HepG2 (cell line): ENCODE results near the gene EIF4A3.

Source experiments
- CHD4 ChIP-seq: fragments of 200-600 bp; sonication (generic); IDR thresholded peaks from 2 replicates; pipeline ENCODE4 v1.7.0; 2017; ENCODE audit warnings: mild to moderate bottlenecking, low read length, borderline replicate concordance
- CTCF ChIP-seq: sonication (generic); formaldehyde crosslinking; IDR thresholded peaks from 2 replicates; pipeline ENCODE4 v1.5.0; 2020; ENCODE audit warnings: mild to moderate bottlenecking, missing genetic modification reagents, moderate library complexity
- DPF2 ChIP-seq: sonication (generic); formaldehyde crosslinking; IDR thresholded peaks from 2 replicates; pipeline ENCODE4 v1.4.0; 2020; ENCODE audit warnings: mild to moderate bottlenecking, low read depth, missing genetic modification reagents, borderline replicate concordance
- FOXM1 ChIP-seq: sonication (generic); formaldehyde crosslinking; IDR thresholded peaks from 2 replicates; pipeline ENCODE4 v1.5.0; 2020; ENCODE audit warnings: missing genetic modification reagents
- MXD1 ChIP-seq: sonication (generic); formaldehyde crosslinking; IDR thresholded peaks from 2 replicates; pipeline ENCODE4 v1.4.0; 2020; ENCODE audit warnings: mild to moderate bottlenecking, missing genetic modification reagents
- USF2 ChIP-seq, 2 experiments: sonication (generic) in 1 of 2; formaldehyde crosslinking in 1 of 2; IDR thresholded peaks; 2 replicates each; pipeline versions ENCODE4 v1.5.1 to v1.6.1; 2011 to 2020; ENCODE audit warnings: borderline replicate concordance in 1 of 2, low read depth in 1 of 2, low read length in 1 of 2, mild to moderate bottlenecking in 1 of 2, missing genetic modification reagents in 1 of 2, moderate library complexity in 1 of 2
- ZBTB26 ChIP-seq: IDR thresholded peaks from 2 replicates; pipeline ENCODE4 v1.6.1; 2016; ENCODE audit warnings: missing compliant biosample characterization, missing genetic modification reagents, borderline replicate concordance
- ZNF501 ChIP-seq: sonication (generic); formaldehyde crosslinking; IDR thresholded peaks from 2 replicates; pipeline ENCODE4 v1.5.1; 2020; ENCODE audit warnings: mild to moderate bottlenecking, moderate library complexity, missing genetic modification reagents
- ZNF709 ChIP-seq: sonication (generic); formaldehyde crosslinking; IDR thresholded peaks from 2 replicates; pipeline ENCODE4 v1.5.0; 2020; ENCODE audit warnings: mild to moderate bottlenecking, missing genetic modification reagents

GRCh38 chr17:80095038-80095843 is 51.7 kb downstream of the EIF4A3 start:
- TF ChIP-seq CHD4, result no peak
- no peak for TF ChIP-seq CTCF (CRISPR knock-in tag)
- TF ChIP-seq DPF2 (CRISPR knock-in tag), result no peak
- TF ChIP-seq ZNF709 (CRISPR knock-in tag), result no peak
- no peak for TF ChIP-seq ZBTB26 (CRISPR knock-in tag)
- TF ChIP-seq ZNF501 (CRISPR knock-in tag), result no peak
- TF ChIP-seq MXD1 (CRISPR knock-in tag), result no peak
- TF ChIP-seq USF2 (IDR thresholded peaks at IDR 0.05; ENCODE audit: low read depth, low read length), result no peak
- no peak for TF ChIP-seq USF2 (CRISPR knock-in tag; IDR thresholded peaks at IDR 0.05; ENCODE audit: borderline replicate concordance)
- no peak for TF ChIP-seq FOXM1 (CRISPR knock-in tag)
